HG03565 (cell line): ENCODE results near the gene OR10G3.

ENCODE experiments used
- ATAC-seq: cut with Tn5 transposase; IDR thresholded peaks from one replicate; pipeline ENCODE4 v1.9.1; 2021; ENCODE audit warnings: mild to moderate bottlenecking, moderate library complexity; ENCODE audit not compliant: unreplicated experiment

The OR10G3 gene

GRCh38 chr14:21535545-21536417 is 44.1 kb downstream of the OR10G3 start:
- no peak for ATAC-seq

- no peak for ATAC-seq
Observed at GRCh38 chr14:21534576-21534975, 45.3 kb downstream of the OR10G3 start.

- no peak for ATAC-seq
Observed at GRCh38 chr14:21533294-21533693, 46.6 kb downstream of the OR10G3 start.

GRCh38 chr14:21529515-21529914 is 50.4 kb downstream of the OR10G3 start:
- ATAC-seq: no peak

- no peak for ATAC-seq
Observed at GRCh38 chr14:21528381-21529348, 51.2 kb downstream of the OR10G3 start.

GRCh38 chr14:21527318-21527679 is 52.6 kb downstream of the OR10G3 start:
- ATAC-seq: no peak

GRCh38 chr14:21526672-21527317 is 53.1 kb downstream of the OR10G3 start:
- ATAC-seq: no peak

GRCh38 chr14:21525962-21526671 is 53.8 kb downstream of the OR10G3 start, which contains the start of gene SALL2:
Gene SALL2, minus strand, starts transcription at chr14:21526346. Its CDS starts 219 bp downstream, at chr14:21526127.
- no peak for ATAC-seq

GRCh38 chr14:21525571-21525961 is 54.3 kb downstream of the OR10G3 start:
- no peak for ATAC-seq

GRCh38 chr14:21524575-21525490 is 55.0 kb downstream of the OR10G3 start:
- no peak for ATAC-seq

GRCh38 chr14:21523203-21523602 is 56.7 kb downstream of the OR10G3 start:
- ATAC-seq: no peak

- ATAC-seq: no peak
Observed at GRCh38 chr14:21521501-21521900, 58.4 kb downstream of the OR10G3 start.

- no peak for ATAC-seq
Observed at GRCh38 chr14:21520767-21521166, 59.1 kb downstream of the OR10G3 start.

GRCh38 chr14:21518725-21519124 is 61.2 kb downstream of the OR10G3 start:
- ATAC-seq: no peak
